Effector CD8-positive, alpha-beta T cell (primary cell): ENCODE data around the gene TPST1.
"Not testable (repeated sequence)": the region's sequence is repeated elsewhere in the genome, so short reads cannot be mapped to it uniquely, and the experiment has no call there.

Experiments
- DNase-seq: peaks from one replicate; lab custom pipeline; 2025; lab: John Stamatoyannopoulos, UW

The TPST1 gene

DNA sequence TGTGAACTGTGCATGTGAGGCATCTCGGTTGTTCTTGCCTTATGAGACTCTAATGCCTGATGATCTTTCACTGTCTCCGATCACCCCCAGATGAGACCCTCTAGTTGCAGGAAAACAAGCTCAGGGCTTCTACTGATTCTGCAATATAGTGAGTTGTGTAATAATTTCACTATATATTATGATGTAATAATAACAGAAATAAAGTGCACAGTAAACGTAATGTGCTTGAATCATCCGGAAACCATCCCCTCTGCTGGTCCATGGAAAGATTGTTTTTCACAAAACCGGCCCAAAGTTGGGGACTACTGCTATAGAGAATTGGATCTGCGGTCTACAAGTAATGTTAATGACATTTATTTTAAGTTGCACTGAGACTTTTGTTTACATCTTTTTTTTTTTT, 126.7 kb downstream of the TPST1 start:
- DNase-seq = no peak

DNA sequence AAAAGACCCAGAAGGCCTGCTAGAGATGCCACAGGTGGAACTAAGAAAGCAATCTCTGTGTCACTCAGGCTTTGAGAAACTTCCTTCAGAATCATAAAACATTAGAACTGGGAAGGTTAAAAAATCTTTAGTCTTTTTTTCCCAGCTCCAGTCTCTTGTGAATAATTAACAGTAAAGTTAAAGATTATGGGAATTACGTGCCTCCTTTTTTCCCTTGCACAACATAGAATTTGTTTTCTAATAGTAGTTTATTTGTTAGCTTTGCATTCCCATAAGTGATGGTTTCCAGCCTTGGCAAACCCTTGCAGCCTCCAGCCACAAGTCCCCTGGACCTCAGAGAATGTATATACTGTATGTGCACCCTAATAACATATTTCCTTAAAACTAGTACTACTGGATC, 128.3 kb downstream of the TPST1 start:
- DNase-seq = no peak

DNA sequence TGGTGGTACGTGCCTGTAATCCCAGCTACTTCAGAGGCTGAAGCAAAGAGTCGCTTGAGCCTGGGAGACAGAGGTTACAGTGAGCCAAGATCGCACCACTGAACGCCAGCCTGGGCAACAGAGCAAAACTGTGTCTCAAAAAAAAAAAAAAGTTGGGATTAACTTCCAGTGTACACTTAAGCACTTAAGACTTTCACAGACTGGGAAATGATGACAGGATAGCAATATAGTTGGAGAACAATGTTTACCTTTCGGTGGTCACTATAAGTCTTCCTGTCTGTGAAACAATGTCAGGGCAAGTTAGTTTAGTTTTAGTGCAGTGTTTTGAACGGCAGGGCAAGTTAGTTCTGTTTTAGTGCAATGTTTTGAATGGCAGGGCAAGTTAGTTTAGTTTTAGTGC, 130.2 kb downstream of the TPST1 start:
- no peak for DNase-seq

DNA sequence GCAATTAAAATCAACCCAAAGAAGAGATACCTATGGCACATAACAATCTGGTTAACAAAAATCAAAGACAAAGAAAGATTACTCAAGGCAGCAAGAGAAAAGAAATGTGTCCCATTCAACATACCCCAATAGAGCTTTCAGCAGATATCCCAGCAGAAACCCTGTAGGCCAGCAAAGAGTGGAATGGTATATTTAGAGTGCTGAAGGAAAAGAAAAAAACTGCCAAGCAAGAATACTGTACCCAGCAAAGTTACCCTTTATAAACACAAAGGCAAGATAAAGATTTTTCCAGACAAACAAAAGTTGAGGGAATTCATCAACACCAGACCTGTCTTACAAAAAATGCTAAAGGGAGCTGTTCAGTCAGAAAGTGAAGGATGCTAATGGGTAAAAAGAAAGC, 131.6 kb downstream of the TPST1 start:
- DNase-seq = no peak

DNA sequence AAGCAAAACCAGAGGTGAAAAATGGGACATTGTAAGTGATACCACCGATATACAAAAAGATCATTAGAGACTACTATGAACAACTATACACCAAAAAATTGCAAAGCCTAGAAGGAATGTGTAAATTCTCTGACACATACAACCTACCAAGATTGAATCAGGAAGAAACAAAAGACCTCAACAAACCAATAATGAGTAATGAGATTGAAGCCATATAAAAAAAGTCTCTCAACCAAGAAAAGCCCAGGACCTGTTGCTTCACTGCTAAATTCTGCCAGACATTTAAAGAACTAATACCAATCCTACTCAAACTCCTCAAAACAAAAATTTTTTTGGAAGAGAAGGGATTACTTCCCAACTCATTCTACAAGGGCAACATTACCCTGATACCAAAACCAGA, 134.0 kb downstream of the TPST1 start:
- DNase-seq = no peak

DNA sequence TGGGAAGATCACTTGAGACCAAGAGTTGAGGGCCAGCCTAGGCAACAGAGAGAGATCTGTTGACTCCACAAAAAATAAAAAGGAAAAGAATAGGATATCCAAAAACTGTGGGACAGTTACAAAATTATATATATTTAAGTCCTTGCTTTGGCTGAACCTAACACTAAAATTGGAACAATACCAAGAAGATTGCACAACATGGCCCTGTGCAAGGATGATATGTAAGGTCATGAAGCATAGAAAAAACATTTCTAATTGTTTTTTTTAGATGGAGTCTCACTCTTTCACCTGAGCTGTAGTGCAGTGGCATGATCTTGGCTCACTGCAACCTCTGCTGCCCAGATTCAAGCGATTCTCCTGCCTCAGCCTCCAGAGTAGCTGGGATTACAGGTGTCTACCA, 139.0 kb downstream of the TPST1 start:
- DNase-seq = no peak

DNA sequence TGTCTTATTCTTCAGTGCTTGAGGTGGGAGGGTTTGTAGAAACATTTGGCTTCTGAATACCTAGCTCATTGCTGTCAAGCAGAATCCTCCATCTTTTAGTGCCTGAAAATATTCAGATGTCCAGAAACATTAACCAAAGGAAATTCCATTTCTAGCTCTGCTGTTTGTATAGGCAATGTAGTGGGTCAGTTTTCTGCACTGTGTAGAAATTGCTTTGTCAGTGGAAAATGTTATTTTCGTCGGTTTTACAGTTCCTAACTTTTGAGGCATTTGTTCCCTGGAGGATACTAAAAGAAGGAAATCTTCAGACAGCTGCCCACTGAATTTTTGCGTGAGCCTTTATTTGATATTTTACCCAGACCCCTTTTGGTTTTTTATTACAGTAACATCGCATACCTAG, 143.4 kb downstream of the TPST1 start:
- no peak for DNase-seq

DNA sequence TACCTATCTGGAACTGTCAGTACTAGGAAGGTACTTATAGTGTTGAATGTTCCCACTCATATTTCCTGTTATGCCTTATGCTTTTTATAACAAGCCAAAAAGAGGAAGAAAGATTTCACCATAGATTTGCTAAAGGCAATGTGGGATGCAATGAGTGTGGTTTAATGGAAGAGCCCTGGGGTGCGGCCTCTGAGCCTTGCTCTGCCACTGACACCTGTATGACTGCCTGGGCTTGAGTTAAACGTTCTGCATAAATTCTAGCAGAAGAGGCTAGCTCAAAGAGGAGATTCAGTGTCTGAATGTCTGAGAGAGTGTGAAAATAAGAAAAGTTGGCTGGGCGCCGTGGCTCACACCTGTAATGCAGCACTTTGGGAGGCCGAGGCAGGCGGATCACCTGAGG, 143.8 kb downstream of the TPST1 start:
- no peak for DNase-seq

DNA sequence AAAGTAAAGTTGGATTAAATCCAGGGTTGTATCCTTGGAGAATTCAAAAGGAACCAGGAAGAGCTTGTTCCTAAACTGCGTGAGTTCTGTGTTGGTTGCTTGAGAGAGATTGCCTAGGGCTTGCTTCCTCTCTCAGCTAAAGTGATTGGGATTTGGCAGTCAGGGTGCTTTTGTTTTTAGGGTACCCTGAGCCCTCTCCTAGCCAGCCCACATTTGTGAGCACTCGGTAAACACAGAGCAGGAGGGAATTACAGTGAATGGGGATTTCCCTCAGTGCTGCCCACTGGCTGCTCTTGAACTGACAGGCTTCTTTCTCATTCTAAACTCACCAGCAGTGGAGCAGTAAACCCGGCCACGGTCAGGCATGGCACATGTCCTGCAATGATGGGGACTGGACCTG, 146.9 kb downstream of the TPST1 start:
- DNase-seq = no peak

DNA sequence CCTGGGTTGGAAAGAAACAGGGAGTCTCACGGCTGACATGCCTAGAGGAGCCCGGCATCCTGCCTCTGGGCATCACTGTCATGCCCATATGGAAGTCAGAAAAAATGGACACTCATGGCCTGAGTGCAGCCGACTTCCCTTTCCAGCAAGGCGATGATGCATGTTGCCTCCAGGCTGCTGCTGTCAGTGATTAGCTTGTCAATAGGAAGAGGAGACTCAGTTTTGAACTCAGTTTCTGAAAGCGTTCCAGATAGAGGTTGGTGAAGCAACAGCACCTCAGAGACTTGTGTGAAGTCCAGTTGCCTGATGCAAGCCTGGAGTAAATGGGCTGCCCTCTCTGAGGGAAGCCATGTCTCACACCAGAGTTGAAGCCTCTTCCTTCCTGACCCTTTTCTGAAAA, 148.4 kb downstream of the TPST1 start:
- no peak for DNase-seq

DNA sequence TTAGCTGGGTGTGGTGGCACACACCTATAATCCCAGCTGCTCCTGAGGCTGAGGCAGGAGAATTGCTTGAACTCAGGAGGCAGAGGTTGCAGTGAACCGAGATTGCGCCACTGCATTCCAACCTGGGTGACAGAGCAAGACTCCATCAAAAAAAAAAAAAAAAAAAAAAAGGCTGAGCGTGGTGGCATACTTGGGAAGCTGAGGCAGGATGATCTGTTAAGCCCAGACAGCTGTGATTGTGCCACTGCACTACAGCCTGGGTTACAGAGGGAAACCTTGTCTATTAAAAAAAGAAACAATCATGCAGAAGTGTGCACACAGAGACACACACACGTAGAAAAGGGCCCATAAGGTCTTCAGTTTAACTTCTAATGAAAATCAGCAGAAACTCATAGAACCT, 150.6 kb downstream of the TPST1 start:
- no peak for DNase-seq

DNA sequence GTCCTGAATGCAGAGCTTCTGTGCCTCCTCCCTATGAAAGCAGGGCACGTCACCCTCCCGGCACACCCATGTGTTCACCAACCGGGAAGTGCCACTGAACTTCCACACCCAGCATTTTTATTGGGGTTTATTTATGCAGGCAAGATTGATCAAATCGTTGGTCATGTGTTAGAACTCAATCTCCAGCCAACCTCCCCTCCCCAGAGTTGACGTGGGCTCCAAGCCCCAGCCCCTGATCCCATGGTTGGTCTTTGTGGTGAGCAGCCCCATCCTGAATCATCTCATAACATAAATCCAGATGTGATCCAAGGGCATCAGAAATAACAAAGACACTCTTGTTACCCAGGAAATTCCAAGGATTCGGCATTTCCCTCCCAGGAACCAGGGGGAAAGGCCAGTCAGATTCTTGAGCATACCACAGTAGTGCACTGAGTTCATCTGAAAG, 151.2 kb downstream of the TPST1 start:
- DNase-seq = no peak

DNA sequence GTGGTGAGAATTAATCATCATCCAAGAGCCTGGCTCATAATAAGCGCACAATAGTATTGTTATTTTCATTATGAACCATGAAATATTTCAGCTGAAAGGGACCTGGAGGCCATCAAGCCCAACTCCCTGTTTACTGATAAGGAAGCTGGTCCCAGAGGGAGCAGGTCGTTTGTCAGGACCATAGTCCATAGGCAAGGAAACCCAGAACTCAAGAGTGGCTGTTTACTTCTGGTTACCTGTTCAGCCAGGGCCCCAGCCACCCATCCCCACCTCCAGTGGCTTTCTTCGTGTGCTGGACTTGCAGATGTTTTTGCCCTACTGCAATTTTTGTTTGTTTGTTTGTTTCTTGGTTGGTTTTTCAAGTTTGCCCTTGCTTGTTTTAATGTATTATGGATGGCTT, 152.0 kb downstream of the TPST1 start:
- no peak for DNase-seq

DNA sequence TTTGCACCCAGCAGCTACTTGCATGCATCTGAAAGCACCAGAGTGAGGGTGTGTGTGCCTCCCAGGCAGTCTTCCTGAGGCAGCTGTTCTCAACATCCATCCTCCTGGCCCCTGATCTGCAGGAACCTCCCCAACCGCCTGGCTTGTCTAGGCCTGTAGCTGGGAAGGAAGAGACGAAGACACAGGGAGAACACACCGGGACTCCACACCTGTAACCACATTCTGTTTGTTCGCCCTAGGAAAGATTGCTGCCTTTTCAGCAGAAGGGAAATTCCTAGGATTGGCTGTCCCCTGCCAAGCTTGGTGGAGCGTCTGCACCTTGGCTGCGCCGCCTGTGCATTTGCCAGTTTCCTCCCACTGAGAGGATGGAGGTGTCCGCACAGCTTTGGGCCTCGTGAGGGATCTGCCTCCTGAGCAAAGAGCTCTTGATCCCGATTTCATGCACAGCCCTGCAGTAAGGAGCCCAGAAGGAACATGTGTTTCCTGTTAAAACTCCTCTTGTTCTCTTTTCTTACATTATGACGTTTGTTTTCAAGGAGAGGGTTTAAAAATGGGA, 154.6 kb downstream of the TPST1 start:
- no peak for DNase-seq

DNA sequence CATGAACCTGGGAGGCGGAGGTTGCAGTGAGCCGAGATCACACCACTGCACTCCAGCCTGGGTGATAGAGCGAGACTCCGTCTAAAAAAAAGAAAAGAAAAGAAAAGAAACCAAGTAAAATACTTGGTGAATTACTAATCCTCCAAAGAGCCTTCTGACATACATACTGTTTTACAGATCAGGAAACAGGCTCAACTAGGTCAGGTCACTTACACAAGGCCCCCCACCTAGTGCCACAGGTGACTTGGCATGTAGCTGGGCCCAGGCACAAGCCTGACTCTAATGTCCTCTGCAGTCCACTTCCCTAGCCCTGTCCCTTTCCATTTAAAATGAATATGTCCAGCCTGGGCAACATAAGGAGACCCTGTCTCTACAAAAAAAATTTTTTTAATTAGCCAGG, 157.0 kb downstream of the TPST1 start:
- DNase-seq = no peak

DNA sequence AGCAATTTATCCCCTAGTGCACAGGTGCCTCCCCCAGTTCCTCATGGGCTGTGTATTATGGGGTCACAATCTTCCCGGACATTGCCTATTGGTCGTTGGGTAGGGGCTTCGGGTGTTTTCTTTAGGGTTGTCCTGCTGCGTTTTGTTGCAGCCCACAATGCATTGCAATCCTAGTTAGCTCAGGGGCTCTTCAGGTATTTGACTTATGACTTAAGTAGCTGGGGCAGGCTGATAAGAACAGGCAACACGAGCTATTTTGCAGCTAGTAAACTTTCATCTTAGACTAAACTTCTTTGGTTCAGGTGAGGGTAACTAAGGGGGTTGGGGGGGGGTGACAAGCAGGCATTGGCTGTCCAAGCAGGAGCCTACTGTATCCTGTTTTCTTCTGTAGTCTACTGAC, 158.5 kb downstream of the TPST1 start:
- no peak for DNase-seq

DNA sequence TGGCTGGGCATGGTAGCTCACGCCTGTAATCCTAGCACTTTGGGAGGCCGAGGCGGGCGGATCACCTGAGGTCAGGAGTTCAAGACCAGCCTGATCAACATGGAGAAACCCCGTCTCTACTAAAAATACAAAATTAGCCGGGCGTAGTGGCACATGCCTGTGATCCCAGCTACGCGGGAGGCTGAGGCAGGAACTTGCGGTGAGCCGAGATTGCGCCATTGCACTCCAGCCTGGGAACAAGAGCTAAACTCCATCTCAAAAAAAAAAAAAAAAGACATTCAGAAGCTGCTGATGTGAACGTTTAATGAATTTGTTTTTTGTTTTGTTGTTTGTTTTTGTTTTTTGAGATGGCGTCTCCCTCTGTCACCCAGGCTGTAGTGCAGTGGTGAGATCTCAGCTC, 159.9 kb downstream of the TPST1 start:
- DNase-seq = not testable (repeated sequence)

DNA sequence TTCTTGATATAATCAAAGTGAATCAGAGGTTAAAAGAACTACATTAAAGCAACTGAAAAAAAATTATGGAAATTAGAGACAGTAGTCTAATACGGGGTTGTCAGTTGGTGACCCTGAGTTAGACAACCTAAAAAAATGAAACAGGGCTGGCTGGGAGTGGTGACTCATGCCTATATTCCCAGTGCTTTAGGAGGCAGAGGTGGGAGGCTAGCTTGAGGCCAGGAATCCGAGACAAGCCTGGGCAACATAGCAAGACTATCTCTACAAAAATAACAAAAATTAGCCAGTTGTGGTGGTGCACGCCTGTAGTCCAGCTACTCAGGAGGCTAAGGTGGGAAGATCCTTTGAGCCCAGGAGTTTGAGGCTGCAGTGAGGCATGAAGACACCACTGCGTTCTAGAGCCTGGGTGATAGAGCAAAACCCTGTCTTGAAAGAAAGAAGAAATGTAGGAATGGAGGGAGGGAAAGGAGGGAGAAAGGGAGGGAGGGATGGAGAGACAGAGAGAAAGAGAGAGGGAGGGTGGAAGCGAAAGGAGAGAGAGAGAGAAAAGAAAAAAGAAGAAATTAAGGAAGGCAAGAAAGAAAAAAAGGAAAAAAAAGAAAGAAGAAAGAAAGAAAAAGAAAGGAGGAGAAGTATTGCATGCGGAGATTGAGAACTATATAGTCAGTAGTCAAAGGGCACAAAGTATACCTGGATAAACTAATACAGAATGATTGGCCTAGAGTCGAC, 166.1 kb downstream of the TPST1 start:
- no peak for DNase-seq

DNA sequence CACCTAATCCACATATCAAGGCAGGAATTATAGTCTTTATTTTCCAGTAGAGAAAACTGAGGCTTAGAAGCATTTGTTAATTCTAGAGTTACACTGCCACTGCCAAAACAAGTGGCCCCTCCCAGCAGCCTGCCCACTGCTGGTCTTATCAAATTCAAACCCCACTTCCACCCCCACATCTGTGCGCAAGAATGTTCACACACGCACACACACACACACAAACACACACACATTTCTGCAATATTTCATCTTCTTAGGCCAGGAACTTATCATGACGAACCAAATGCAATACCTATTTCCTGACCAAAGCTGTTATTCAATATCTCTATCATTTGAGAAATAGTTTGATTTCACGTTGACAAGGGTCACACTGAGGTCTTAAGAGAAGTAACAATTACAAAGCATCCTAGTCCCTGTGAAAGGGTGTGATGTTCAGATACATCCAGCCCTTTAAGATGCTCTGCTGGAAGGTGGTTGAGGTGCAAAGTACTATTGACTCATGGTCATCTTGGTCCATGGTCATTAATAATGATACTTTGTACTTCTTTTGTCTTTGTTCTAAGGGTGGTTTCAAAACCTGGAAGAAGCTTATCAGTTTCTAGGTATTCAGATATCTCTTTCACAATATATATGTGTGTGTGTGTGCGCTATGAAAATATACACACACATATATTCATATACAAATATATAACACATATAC, 169.2 kb downstream of the TPST1 start:
- DNase-seq = not testable (repeated sequence)

DNA sequence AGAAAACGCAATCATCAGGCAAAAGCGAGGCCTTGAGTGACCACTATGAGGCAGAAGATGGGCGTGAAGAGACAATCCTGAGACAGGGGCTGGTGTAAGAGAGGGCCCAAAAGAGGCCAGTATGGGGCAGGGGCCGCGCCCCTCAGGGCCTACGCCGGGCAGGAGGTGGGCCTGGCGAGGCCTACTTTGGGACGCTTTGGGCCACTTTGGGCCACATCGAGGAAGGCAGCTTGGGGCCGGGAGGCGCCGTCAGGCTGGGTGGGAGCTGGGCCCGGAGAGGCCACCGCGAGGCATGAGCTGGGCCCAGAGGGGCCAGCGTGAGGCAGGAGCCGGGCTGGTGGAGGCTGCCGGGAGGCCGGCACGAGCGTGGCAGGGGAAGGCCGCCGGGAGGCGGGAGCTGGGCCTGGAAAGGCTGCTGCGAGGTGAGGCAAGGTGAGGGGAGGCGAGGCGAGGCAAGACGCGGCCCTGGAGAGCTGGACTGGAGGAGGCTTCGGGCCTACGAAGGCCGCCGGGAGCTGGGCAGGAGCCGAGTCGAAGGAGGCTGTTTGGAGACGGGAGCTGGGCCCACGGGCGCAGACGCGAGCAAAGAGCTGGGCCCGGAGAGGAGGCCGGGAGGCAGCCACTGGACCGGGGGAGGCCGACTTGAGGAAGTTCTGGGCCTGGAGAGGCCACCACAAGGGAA, 171.3 kb downstream of the TPST1 start:
- DNase-seq = no peak

DNA sequence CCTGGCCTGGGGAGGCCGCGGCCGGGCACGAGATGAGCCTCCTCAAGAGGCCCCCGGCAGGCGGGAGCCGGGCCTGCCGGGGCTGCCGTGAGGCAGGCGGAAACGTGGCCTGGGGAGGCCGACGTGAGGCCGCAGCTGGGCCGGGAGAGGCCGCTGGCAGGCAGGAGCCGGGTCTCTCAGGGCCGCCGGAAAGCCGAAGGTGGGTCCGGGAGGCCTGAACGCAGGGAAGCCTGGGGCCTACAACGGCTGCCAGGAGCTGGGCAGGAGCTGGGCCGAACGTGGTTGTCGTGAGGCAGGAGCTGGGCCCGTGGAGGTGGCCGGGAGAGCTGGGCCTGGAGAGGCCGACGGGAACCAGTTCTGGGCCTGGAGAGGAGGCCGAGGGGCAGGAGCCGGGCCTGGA, 171.9 kb downstream of the TPST1 start:
- no peak for DNase-seq

DNA sequence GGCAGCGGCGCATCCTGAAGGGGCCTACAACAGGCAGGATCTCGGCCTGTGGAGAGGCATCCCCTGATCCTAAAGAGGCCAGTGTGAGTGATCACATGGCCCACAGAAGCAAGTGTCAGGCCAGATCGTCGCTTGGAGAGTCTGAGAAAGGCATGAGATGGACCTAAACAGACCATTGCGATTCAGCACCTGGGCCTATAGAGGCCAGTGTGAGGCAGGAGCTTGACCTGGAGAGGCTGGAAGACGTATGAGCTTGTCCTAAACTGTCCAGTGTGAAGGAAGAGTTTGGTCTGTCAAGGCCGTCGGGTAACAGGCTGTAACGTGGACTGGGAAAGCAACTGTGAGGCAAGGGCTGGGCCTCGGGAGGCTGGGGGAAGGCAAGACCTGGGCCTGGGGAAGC, 172.6 kb downstream of the TPST1 start:
- no peak for DNase-seq
